ENCODE data around the gene SPINK14. TPM values are rescaled to one million over a fixed set of nuclear protein-coding genes. Genes with fewer than 3 reads are reported as not detected.

Gene SPINK14
- total and polyA plus RNA-seq, 2 donors (not counting 3 experiments of a cell fraction or from before 2014, with no cell fraction given) = not detected

DNA sequence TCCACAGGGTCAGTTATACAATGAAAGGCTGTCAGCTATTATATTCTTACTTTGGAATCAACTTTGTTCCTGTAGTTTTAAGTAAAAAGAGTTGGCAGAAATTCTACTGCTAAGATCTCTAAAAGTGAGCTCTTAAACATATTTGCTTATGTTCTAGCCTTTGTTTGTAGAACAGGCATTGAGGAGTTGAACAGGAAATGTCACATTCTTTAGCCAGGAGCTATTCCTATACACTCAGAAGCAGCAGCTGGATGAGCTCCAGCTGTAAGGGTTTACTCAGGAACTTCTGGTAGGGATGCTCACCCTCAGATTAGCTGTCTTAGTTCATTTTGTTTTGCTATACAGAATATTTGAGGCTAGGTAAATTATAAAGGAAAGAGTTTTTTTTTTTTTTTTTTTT, 22.4 kb upstream of the SPINK14 start:
- CTCF ChIA-PET = interaction anchor here (0.6 to 2.3 kb wide), 13 partner anchors 9 to 587 kb away, joined by 3 to 14 read pairs (median 4); no protein-coding TSS in a partner anchor
- Histone ChIP-seq H3K36me3 (ENCODE audit: control insufficient read depth in 2 of 2, extremely low read depth in 1 of 2, insufficient read depth in 2 of 2, low read length in 2 of 2) (no peaks in the 10 kb centered on the region), H3K79me2 (ENCODE audit: control insufficient read depth, insufficient read depth, low read length) (no peaks in the 10 kb centered on the region), H3K9me3 (replicated peaks; ENCODE audit: control insufficient read depth, insufficient read depth, low read length) (no peaks in the 10 kb centered on the region), H4K20me1 (replicated peaks; ENCODE audit: control insufficient read depth, extremely low read depth, insufficient read depth, low read length) (no peaks in the 10 kb centered on the region), H3K27me3 (ENCODE audit: control insufficient read depth in 2 of 2, insufficient read depth in 2 of 2, low read length in 2 of 2) (no peaks in the 10 kb centered on the region), H3K27ac (ENCODE audit: insufficient read depth, low read depth, low read length) (peak overlapping the region; percentile 22), H2AFZ (ENCODE audit: low read depth, low read length) (peak overlapping the region; percentile 46), H3K9ac (replicated peaks; ENCODE audit: extremely low read depth, insufficient read depth, low read length) (peak overlapping the region; percentile 13), H3K4me2 (ENCODE audit: insufficient read depth, low read length) (peak overlapping the region; percentile 65), H3K4me1 (ENCODE audit: control insufficient read depth, extremely low read depth, insufficient read depth, low read length) (peaks cover 22% of the 10 kb centered on the region), H3K4me3 (replicated peaks in 1 of 3; ENCODE audit: insufficient read depth in 1 of 3, low read depth in 1 of 3, low read length in 3 of 3) (no peak overlapping the region), H3K9me1 (replicated peaks; ENCODE audit: control insufficient read depth, extremely low read depth, insufficient read depth, low read length) (no peaks in the 10 kb centered on the region)
- FAIRE-seq (peak; percentile 97), DNase-seq (ENCODE audit: low read depth, low spot score) (peak; percentile 90)
- POLR2A ChIA-PET = interaction anchor here (0.6 to 1.0 kb wide), 3 partner anchors 23 to 655 kb away, joined by 3 to 4 read pairs (median 3); no protein-coding TSS in a partner anchor
- BruUV-seq (replicated peaks) = no TSS peak
- TF ChIP-seq POLR2AphosphoS5 (IDR thresholded peaks at IDR 0.05; ENCODE audit: insufficient read depth, low read depth, low read length) (peak; percentile 41), MYC (IDR thresholded peaks at IDR 0.05; ENCODE audit: low read depth, low read length) (no peak), FOS (IDR thresholded peaks at IDR 0.05; ENCODE audit: borderline replicate concordance, insufficient read depth, low read length) (peak; percentile 46), EZH2 (IDR thresholded peaks at IDR 0.05; ENCODE audit: borderline replicate concordance, low read depth, low read length, severe bottlenecking) (no peak)
- TF ChIP-seq, protein P1, sequence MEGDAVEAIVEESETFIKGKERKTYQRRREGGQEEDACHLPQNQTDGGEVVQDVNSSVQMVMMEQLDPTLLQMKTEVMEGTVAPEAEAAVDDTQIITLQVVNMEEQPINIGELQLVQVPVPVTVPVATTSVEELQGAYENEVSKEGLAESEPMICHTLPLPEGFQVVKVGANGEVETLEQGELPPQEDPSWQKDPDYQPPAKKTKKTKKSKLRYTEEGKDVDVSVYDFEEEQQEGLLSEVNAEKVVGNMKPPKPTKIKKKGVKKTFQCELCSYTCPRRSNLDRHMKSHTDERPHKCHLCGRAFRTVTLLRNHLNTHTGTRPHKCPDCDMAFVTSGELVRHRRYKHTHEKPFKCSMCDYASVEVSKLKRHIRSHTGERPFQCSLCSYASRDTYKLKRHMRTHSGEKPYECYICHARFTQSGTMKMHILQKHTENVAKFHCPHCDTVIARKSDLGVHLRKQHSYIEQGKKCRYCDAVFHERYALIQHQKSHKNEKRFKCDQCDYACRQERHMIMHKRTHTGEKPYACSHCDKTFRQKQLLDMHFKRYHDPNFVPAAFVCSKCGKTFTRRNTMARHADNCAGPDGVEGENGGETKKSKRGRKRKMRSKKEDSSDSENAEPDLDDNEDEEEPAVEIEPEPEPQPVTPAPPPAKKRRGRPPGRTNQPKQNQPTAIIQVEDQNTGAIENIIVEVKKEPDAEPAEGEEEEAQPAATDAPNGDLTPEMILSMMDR (IDR thresholded peaks at IDR 0.05; ENCODE audit: extremely low read depth in 1 of 2, insufficient read depth in 1 of 2, low read depth in 1 of 2, low read length in 2 of 2) = no peak
- intact Hi-C loops (cut with micrococcal nuclease) (no loop called here), dilution Hi-C loops (cut with MboI; ENCODE audit: extremely low pct_ligation_motif_present, low sequenced_read_pairs) (no loop called here)
